NCI-H82 (cell line): ENCODE measurements around the gene TUBA1C.
"Not testable (repeated sequence)": the region's sequence is repeated elsewhere in the genome, so short reads cannot be mapped to it uniquely, and the experiment has no call there.

ENCODE experiments used
- DNase-seq: peaks from one replicate; lab custom pipeline; 2025; lab: John Stamatoyannopoulos, UW

The TUBA1C gene

DNA sequence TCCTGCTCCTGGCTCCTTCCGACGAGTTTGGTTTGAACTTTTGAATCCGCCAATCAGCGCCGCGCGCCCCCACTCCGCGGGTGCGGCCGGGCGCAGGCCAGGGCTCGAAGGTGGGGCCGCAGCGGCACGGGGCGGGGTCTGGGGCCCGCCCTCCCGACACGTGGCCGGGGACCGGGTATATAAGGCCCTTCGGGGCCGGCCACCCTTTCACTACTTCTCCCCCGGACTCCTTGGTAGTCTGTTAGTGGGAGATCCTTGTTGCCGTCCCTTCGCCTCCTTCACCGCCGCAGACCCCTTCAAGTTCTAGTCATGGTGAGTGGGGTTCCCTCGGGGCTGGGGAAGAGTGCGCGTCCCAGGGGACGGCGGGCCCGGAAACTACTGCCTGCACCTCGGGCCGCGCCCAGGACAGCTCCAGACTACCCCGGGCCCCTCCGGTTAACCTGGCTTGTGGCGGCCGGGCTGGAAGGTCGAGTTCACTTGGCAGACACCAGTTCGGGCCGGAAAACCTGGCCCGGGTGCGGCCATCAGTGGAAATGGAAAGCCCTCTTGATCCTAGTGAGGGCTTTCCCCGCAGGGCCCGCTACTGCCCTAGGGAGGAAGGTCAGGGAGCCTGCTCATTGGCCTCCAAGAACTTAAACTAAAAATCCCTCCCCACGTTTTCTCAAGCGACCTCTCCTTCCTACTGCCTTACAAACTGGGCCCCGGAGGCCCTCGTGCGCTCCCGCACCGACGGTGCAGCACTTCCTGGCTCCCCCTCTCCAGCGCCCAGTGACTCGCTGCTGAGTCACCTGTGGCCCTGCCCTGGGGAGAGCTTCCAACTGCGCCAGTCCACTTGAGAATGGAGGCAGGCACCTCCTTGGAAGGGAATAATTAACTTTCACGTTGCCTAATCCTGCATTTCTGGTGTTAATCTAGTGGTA lies at the start of gene TUBA1C:
Gene TUBA1C (plus strand): TSS at position 210 of the 920 bp plus-strand sequence. CDS start 100 bp downstream, at position 310.
- DNase-seq: peak; percentile 95

DNA sequence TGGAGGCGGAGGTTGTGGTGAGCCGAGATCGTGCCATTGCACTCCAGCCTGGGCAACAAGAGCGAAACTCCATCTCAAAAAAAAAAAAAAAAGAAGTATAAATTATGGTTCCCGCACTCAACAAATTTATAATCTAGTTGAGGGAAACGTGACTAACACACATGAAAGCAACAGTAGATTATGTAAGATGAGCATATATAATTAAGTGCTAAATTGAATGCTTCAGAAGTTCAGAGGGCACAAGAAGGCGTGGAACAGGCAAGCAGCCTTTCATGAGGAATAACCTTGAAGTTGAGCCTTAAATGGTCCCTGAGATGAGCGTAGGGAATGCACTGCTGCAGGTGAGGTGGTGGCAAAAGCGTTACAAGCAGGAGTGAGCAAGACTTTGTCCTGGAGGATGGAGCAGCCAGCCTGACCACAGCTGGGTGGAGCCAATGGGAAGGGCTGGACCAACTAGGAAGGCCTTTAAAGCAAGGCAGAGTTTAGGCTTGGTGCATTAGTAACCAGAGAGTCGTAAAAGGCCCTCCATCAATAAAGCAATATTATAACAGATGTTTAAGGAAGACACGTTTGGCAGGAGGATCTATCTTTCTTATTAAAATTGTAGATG lies 45.4 kb upstream of the TUBA1C start:
- peak; percentile 33 for DNase-seq

DNA sequence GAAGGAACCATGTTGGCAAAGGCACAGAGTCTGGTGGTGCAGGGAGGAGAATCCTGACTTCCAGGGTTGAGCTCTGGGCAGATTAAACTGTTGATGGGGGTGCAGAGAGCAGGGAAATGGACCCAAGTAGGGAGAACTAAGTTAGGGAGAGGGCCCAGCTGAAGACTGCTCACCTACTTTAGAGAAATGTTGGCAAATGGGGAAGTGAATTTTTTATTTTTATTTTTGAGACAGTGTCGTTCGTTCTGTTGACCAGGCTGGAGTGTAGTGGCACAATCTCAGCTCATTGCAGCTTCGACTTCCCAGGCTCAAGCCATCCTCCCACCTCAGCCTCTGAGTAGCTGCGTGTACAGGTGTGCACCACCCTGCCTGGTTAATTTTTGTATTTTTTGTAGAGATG lies 43.9 kb upstream of the TUBA1C start:
- no peak for DNase-seq

DNA sequence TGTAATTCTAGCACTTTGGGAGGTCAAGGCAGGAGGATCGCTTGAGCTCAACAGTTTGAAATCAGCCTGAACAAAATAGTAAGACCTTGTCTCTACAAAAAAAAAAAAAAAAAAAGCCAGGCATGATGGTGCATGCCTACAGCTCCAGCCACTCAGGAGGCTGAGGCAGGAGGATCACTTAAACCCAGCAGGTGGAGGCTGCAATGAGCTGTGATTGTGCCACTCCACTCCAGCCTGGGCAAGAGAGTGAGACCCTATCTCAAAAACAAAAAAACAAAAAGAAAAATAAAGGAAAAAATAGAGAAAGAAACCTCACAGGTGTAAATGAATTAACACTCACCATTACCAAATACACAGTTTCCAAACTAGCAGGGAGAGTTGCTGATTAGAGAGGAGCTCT lies 41.8 kb upstream of the TUBA1C start:
- no peak for DNase-seq

DNA sequence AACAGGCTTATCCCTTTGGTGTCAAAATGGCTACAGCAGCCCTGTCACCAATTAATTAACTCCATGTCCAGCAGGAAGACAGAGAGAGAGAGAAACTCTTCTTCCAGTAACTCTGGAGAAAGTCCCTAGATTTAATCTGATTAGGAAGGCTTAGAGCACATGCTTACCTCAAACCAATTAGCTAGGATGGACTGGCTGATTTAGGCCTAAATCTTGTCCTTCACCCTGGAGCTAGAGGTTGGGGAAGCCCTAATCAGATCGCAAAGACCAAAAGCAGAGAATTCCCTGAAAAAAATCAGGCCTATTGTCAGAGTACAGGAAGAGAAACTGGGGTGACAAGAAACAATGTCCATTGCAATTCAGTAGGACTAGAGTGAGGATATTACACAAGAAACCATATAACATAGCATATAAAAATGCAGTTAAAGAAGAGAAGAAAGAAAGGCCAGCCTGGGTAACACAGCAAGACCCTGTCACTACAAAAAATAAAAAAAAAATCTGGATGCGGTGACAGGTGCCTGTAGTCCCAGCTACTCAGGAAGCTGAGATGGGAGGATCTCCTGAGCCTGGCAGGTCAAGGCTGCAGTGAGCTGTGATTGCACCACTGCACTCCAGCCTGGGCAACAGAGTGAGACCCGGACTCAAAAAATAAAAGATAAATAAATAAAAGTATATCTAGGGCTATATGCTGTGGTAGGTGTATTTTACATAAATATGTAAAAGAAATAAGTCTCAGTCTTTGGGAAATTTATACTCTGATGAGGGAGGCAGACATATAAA lies 41.1 kb upstream of the TUBA1C start:
- DNase-seq: peak; percentile 98

DNA sequence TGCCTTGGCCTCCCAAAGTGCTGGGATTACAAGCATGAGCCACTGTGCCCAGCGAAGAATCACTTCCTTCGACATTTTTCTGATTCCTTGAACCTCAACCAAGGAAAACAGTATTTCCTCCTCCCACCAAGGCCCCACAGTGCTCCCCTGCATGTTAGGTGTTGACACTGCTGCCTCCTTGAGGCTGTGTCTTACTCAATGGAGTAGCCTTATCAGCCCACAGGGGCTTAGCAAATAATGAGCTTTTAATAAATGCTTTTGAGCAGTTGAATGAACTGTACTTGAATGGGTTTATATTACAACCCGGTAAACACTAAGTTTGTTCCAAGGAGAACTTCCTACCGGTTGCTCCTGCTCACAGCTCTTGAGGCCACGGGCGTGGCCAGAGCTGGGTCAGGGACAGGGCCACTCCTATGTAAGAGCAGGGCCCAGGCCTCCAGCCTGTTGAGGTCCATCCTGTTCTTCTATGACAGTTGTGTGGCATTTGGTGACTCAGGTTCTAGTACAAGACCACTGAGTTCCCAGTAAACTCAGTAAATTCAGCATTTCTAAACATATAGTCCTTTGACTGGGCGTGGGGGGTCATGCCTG lies 39.2 kb upstream of the TUBA1C start:
- DNase-seq: peak; percentile 89

DNA sequence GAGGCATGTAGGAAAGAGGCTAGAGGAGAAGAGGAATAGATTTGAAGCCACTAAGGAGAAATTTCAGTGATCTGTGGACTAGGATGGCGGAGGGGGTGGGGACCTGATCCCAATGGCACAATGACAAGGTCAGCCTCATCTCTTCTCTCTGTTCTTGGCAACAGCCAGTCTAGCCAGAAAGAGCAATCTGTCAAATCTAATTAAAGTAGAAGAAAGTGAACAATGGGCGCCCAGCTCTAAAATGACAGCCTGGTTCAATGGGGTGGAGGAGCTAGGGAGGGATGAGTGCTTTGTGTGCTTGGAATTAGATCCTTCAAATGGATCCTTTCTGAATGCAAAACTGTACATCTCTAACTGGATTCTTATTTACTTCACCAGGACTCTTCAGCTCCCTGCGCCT lies 37.2 kb upstream of the TUBA1C start:
- DNase-seq: peak; percentile 95

DNA sequence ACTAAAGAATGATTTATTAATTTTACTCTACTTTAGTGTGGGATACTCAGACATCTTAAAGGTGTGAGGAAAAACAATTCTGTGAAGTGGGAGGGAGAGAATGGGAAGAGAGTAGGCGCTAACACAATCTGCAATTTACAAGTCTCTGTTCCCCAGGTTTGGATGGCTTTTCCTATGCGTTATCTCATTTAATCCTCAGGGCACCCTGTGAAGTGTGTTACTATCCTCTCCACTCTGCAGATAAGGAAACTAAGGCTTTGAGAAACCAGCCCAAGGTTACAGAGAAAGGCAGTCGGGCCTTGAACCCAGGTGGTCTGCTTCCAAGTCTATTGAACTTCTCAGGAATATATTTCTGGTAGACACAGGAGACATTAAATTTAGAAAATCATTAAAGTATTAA lies 36.2 kb upstream of the TUBA1C start:
- DNase-seq: peak; percentile 50

DNA sequence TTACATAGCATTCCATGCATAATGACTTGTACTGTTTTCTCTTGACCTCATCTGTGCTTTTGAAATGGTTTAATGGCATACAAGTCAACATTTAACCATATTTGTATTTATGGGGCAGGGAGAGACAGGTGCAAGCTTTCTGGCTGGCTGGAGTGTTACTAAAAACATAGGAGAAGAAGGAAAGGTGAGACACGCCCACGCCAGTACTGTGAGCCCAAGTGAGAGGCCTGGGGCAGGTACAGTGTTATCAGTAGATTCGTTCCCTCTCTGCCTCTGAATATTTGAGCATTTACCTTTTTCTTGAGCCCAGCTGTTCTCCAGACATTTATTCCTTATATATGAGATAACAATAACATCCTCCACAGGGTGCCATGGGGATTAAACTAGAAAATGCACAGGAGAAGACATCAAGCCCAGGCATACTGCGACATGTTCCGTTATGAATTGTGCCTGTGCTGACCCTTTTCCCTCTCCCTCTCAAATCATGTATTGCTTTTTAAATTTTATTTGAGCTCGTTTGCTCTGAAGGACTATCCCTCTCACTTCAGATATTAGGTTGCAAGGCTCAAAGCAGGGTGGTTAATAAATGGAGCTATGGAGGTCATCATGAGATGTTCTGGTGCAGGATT lies 34.6 kb upstream of the TUBA1C start:
- no peak for DNase-seq

DNA sequence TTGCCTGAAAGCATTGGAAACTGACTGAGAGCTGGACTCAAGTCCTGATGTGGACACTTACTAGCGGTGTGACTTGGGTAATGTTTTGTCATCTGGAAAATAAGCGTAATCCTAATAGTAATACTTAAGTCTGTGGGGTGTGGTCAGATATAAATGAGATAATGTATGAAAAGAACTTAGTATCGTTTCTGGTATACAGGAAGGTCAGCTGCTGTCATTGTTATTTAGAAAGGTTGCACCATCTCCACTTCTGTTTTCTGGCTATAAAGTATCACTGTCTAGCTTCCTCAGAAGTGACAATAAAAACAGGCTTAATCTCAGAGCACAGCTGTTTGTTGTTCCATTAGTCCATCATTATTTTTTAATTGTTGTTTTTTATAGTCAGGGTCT lies 34.1 kb upstream of the TUBA1C start:
- no peak for DNase-seq

DNA sequence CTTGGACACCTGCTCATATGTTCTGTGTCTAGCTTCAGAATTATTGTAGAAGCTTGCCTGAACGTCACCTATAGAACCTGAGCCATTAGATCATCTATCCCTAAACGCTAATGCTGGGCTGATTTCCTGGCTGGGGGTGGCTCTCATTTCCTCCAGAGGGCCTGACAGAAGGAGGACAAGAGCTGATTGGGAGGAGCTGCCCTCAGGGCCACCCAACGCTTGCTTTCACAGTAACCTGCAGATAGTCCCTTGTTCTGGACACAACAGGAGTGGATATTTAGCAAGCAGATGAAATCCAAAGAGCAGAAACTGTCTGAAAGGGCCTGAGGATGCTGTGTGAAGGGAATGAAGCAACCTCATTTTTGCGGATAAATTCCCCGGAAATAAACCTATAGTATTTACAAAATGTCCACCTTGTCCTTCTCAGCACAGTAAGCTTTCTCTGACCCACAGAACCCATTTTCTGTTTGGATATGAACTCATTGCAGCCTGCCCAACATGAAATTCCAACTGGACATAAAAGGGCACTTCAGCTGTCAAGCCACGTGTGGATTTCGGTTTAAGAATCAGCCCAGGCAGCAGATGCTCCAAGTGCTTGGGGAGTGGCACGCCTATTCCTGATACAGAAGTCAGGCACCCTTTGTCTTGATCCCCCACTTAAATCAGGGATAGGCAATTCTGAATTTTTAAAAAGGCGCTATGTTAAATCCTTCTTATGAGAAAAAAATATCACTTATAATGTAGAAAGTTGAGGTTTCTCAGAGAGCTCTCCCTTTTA lies 32.8 kb upstream of the TUBA1C start:
- DNase-seq: peak; percentile 93

DNA sequence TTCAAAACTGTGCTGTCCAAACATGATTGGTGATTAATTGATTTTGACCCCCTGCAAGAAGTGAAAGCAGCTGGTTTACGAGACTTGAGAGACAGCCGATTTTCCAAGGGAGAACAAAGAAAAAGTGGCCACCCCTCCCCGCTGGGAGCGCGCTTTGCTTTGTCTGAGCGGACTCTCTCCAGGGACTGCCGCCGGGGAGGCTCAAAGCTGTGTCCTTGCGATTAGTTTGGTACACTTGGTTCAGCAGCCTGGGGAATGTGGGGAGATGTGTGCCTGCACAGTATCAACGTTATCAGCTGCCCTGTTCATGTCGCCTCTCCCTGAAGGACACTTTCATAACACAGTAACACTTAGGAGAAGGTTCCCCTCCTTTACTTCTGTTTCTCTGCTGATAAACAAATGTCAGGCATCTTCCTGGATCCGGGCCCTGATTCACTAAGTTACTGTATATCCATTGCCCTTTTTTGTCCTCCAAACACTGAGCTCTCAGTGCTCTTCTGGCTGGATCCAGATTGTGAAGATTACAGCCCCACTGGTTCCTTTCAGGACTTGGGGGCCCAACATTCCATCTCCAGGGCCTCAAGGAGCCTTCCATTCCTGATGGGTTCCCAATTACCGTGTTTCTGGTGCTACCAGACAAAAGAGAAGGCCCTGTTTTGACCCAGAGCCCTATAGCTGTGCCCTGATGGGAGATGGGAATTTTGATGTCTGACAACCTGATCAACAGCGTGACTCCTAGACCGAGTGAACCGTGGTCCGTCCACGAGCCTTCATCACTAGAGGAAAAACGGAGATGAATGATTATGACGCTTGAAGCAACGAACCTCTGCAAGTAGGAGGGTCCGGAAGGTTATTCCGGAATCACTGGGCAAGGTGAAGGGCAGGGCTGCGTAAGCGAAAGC lies 31.7 kb upstream of the TUBA1C start:
- DNase-seq: peak; percentile 95

DNA sequence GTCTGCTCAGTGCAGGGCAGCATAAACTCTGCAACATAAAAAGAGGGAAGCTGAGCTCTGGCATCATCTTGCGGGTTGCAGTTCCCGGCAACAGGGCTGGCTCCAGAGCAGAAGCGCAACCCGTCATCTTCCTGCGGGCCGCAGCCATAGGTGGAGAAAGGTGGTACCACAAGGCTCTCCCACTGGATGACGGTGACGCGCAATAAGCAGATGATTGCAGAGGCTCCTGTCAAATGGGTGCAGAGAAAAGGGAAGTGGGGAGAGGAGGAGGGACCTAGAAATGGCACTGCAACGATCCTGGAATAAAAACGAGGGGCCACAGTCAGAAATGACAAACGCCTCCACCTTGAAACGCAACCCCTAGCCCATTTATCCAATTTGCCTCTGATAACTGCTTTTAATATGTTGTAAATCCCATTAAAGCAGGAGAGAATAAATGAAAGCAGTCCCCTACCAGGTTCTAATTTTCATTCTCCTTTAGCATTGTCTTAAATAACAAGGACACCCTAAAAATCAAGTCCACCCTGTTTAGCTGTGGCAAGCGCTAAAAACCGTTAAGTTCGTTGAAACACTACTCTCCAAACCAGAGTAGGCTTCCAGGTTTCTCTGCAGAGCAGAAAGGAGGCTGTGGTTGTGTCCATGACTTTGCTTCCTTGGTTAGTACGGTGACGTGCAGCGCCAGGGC lies 30.9 kb upstream of the TUBA1C start:
- peak; percentile 72 for DNase-seq

DNA sequence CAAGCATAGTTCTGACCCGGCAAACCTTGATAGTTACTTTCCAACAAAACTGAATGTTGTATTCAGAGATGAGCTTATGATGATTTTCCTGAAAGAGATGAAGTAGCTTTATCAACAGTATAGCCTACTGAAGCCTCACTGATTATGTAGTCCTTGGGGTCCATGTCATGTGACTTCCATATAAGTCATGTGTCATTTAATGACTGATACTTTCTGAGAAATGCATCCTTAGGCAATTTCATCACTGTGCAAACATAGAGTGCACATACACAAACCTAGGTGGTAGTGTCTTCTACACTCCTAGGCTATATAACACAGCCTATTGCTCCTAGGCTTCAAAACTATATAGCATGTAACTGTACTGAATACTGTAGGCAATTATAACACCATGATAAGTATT lies 28.5 kb upstream of the TUBA1C start:
- no peak for DNase-seq

DNA sequence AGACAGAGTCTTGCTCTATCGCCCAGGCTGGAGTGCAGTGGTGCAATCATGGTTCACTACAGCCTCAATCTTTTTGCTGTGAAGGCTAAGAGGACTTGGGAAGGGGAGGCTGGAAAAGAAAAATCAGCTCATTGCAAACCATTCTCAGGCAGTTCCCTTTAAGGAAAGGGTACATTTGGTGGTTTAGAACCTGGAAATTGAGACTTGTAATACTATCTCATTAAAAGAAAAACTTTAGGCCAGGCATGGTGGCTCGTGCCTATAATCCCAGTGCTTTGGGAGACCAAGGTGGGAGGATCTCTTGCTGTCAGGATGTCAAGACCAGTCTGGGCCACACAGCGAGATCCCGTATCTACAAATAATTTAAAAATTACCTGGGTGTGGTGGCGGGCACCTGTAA lies 21.3 kb upstream of the TUBA1C start:
- no peak for DNase-seq

DNA sequence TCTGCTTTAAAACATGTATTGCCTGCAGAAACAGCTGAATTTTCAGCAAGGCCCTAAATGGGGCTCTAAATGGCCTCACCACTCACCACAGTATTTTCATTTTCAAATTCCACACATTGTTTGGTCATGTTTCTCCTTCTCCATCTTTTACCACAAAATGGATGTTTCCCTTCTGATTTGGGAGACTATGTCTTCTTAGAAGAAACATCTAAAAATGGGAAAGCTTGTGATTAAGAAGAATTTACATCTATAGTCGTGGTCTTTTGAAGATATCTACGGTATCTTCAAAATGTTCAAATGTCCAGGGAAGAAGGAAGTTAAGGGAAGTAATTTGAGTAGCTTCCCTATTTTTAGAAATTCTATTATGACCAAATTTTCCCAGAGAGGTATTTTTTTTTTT lies 20.7 kb upstream of the TUBA1C start:
- no peak for DNase-seq

DNA sequence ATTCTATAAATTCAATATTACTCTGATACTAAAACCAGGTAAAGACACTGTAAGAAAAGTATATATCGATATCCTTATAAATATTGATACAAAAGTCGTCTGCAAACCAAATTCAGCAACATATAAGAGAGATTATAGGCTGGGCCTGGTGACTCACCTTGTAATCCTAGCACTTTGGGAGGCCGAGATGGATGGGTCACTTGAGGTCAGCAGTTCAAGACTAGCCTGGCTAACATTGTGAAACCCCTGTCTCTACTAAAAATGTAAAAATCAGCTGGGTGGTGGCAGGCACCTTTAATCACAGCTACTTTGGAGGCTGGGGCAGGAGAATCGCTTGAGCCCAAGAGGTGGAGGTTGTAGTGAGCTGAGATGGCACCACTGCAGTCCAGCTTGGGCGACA lies 13.5 kb upstream of the TUBA1C start:
- DNase-seq: peak; percentile 30

DNA sequence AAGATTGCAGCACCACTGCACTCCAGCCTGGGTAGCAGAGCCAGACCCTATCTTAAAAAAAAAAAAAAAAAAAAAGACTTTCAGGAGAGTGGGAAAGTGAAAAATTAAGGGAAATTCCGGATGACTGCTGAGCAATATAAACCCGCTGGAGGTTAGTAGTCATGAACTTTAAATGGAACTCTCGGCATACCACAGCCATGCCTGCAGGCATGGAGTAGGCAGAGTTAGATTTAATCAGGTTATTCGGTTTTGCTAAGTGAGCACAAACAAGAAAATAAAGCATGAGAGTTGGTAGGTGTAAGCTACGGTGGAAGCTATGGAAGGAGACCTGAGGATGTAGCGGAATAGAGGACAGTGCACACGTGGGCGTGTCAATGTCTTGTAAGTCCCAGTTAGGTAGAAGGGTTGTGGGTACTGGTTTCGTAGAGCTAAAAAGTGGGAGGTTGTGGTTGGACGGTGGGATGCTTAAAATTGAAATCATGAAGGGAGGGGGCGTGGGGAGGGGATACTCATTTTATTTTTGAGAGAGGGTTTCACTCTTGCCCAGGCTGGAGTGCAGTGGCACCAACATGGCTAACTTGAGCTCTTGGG lies 11.8 kb upstream of the TUBA1C start:
- no peak for DNase-seq

DNA sequence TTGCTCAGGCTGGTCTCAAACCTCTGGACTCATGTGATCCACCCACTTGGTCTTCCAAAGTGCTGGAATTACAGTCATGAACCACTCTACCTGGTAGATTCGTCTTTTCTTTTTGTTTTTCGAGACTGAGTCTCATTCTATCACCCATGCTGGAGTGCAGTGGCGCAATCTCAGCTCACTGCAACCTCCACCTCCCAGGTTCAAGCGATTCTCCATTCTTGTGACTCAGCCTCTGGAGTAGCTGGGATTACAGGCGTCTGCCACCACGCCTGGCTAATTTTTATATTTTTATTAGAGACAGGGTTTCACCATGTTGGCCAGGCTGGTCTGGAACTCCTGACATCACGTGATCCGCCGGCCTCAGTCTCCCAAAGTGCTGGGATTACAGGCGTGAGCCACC lies 9.4 kb upstream of the TUBA1C start:
- not testable (repeated sequence) for DNase-seq
